LNCAP (cell line): Measurements from ENCODE around the gene SLC9A2.

ENCODE experiments used
- CTCF ChIP-seq: fragments of 450-650 bp; IDR thresholded peaks from 2 replicates; pipeline ENCODE4 v1.5.1; 2017; ENCODE audit warnings: mild to moderate bottlenecking

Gene SLC9A2

GRCh38 chr2:102677244-102678215, 58.2 kb downstream of the SLC9A2 start:
- TF ChIP-seq CTCF = no peak

GRCh38 chr2:102678442-102678841, 59.1 kb downstream of the SLC9A2 start:
- TF ChIP-seq CTCF = no peak

GRCh38 chr2:102686479-102687439, 67.4 kb downstream of the SLC9A2 start:
- TF ChIP-seq CTCF = no peak

GRCh38 chr2:102690012-102690411, 70.7 kb downstream of the SLC9A2 start:
- TF ChIP-seq CTCF = no peak

GRCh38 chr2:102696463-102696862, 77.1 kb downstream of the SLC9A2 start:
- no peak for TF ChIP-seq CTCF

- TF ChIP-seq CTCF = no peak
Observed at GRCh38 chr2:102698369-102699111, 79.2 kb downstream of the SLC9A2 start.

- no peak for TF ChIP-seq CTCF
Observed at GRCh38 chr2:102703305-102703704, 84.0 kb downstream of the SLC9A2 start.
